Transverse colon (tissue), 3 donors: ENCODE measurements around the gene CDKN1C.

Source experiments
- CTCF ChIP-seq, 5 experiments: fragments of 200-600 bp in 3 of 5; fragments of 450-650 bp in 2 of 5; sonication (generic) in 3 of 5; IDR thresholded peaks; 1 replicate in 2 of 5; 2 replicates in 3 of 5; pipeline ENCODE4 v1.5.1; 2016 to 2017; ENCODE audit warnings: antibody characterized with exemption in 5 of 5, inconsistent platforms in 3 of 5, mild to moderate bottlenecking in 2 of 5, moderate library complexity in 1 of 5
- EP300 ChIP-seq: sonication (generic); formaldehyde crosslinking; IDR thresholded peaks from one replicate; pipeline ENCODE4 v1.6.1; 2017; ENCODE audit warnings: antibody characterized with exemption, low read depth

GRCh38 chr11:2915473-2915872 lies 29.9 kb upstream of the CDKN1C start:
- TF ChIP-seq EP300 (no peak), CTCF (IDR thresholded peaks at IDR 0.05) (no peak)
